ENCODE results near the gene MXD4.
"Not testable (repeated sequence)": the region's sequence is repeated elsewhere in the genome, so short reads cannot be mapped to it uniquely, and the experiment has no call there.

Gene MXD4

DNA sequence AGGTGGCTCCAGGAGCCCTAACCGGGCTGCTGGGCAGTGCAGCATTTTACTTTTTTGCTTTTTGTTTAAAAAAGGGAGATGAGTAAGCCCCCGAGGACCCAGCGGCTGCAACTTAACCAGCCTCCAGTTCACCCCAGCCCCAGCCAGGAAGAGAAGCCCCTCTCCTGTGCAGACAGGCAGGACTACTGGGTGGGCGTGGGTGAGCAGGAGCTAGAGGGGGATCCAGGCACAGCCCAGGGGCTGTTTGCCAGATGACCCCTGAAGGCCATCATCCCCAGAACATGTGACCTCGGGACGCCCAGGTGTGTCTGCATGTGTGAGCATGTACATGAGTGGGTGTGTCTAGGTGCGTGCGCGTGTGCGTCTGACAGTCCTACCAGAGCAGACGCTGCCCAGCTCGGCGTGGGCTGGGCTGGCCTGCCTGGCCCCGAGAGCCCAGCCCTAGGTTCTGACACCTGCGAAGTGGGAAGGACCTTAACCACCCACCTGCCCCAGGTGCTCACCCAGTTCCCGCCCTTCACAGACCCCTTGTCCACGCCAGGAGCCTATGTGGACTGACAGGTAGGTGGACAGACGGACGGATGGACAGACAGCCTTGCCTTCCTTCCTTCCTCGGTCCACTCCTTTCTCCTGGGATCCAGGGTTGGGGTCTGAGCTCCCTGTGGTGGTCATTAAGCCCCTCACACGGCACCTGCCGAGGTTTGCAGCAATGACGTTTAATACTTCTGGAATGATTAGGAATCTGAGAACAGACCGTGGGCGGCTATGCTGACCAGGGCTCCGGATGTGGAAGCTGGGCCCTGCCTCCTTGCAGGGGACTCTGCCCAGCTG lies 12.2 kb downstream of the MXD4 start:
- DNase-seq: peak; percentile 46

DNA sequence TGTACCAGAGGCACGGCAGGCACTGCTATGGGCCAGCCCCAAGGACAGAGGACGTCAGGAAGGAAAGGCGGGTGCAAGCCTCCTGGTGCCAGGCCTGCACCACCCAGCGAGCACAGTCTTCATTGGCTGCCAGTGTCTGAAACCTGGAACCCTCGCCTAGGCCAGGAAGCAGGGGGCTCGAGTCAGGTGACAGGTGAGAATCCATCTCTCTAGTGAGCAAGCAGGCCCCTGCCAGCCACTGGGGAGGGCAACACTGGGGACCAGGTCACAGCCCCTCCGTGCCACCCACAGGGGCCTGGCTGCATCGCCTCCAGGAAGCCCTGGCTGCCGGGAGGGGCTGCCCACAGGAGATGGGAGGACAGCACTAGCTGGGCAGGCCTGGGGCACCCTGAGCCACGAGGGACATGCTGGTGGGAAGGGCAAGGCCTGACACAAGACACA lies 13.1 kb downstream of the MXD4 start:
- DNase-seq: peak; percentile 50

DNA sequence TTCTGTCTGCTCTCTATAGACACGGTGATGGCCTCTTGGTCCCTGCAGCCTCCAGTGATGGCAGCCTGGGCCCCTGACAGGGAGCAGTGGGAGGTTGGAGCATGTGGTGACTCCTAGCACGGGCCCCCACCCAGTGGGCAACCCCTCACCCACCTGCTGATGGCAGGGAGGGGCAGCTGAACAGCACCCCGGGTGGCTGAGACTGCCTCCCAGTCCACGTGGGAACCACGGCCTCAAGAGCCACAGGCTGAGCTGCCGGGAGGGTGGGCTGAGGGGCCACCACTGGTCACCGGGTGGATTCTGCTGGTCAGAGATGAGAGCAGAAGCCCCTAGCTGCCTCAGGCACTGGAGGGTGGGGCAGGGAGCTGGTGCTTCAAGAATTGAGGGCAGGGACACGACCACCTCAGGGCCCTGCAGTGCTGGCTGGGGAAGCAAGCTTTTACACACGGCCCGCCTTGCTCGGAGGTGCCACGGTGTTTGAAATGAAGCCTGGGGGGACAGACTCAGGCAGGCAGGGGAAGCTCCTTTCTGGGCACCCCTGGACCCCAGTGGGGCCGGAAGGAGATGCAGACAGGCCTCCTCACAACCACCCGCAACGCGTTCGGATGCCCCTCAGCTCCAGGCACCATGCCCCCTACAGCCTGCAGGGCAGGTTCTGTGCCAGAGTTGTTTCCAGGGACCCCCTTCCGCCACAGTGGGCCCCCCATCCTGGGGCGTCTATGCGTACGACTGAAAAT lies 13.7 kb downstream of the MXD4 start:
- peak; percentile 57 for DNase-seq

DNA sequence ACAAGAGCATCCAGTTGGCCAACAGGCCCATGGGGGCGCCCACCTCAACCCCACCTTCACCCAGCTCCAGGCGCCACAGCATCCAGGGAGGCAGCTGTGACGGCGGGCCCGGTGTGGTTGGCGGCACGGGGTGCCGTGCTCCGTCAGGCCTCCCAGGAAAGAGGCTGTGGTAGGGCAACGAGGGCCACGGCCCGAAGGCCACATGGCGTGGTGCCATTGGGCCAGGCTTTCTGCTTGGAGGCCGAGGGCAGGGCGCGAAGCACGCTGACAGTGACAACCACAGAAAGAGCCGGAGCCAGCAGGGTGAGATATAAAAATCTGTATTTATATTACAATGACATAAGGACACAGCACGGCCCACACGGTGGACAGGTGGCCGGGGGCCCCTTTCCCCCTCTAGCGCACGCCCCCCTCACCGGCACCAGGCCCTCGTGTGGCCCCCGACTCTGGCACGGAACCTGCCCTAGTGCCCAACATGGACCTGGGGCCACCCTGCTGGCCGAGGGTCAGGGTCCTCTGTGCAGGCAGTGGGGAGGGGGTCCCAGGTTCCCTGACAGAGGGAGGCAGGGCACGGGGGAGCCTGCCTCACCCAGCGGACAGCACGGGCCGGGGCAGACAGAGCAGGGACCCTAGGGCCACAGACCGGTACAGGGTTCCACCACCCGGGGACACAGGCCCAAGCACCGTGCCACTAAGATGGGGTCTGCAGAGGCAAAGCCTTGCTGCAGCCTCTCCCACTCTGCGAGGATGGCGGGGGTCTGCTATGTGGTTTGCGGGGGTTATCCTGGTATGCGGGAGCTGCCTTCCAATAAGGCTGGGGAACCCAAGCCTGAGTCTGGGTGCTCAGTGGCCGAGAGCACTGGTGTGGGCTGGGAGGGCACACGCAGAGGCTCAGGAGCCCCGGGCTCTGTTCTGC lies 14.5 kb downstream of the MXD4 start:
- peak; percentile 45 for DNase-seq

DNA sequence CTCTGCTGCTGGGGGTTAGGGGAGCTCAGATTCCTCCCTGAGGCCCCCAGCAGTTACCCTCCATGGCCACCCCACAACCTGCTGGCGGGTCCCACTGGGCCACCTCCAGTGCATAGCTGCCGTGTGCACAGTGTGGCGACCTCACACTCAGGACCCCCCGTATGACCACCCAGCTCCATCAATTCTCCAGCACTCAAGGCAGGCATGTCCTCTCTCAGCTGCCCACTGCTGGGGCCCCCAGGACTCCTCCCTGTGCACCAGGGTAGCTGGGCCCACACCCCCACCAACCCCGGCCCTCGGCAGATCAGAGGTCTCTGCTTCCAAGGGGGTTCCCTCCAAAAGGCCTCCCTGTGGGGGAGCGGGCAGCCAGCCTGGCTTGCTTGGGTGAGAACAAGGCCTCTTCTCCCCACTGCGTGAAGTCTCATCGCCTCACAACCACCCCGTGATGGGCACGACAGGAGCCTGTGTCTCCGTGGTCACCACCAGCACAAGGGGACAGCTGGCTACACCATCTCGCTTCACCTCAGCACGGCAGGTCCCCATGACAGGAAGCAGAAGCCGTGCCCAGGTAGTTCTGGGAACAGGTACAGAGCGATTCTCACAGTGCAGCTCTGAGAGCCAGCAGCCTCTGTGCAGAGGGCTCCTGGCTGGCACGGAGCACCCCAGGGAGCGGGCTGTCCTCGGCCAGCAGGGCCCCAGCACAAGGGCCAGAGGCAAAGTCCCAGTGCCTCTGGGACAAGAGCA lies 15.4 kb downstream of the MXD4 start:
- DNase-seq: peak; percentile 56

DNA sequence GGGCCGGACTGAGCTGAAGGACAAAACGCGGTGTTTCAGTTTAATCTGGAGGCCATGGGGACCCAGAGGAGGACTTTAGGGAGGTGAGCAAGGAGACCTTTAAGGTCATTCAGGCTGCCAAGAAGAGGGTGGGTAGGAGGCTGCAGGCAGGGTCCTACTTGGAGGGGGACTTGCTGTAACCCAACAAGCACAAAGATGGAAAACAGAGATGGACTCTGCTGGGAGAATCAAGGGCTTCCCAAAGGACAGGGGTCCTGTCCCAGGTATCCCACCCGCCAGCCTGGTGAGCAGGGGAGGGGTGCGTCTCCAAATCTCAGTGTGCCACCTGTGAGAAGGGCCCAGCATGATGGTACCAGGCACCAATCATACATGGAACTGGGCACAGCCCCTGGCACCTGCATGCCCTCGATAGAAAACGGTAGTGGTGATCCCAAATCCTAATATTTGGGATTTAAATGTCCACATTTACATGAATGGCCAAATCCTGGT lies 16.1 kb downstream of the MXD4 start:
- DNase-seq: no peak

DNA sequence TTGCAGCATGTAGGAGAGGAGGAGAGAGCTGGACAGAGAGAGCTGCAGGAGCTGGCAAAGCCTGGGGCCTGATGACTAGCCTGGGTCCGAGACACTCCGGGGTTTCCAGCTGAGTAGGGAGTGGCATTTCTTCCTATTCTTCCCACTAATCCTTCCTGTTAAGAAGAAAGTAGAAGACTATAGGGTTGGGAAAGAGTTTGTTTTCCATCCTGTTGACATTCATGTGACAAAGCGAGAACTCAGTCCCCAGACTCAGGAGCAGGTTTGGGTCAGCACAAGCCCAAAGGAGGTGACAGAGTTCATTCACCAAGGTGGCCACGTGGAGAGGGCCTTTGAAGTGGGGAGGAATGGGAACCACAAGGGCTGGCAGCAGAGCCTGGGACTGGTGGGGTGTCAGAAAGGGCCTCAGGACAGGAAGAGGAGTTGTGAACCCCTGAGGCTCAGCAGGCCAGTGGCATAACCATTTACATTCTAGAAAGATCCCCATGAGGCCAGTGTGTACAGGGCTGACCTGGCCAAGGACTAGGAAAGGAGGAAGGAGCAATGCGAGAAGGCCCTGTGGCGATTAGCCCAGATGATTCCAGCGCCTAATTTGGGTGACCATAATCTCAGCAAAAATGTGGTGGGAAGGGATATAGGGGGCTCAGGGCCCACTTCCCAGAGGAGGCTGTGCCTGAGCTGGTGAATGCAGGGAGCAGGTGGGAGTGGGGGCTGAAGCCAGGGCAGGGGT lies 16.7 kb downstream of the MXD4 start:
- peak; percentile 47 for DNase-seq

DNA sequence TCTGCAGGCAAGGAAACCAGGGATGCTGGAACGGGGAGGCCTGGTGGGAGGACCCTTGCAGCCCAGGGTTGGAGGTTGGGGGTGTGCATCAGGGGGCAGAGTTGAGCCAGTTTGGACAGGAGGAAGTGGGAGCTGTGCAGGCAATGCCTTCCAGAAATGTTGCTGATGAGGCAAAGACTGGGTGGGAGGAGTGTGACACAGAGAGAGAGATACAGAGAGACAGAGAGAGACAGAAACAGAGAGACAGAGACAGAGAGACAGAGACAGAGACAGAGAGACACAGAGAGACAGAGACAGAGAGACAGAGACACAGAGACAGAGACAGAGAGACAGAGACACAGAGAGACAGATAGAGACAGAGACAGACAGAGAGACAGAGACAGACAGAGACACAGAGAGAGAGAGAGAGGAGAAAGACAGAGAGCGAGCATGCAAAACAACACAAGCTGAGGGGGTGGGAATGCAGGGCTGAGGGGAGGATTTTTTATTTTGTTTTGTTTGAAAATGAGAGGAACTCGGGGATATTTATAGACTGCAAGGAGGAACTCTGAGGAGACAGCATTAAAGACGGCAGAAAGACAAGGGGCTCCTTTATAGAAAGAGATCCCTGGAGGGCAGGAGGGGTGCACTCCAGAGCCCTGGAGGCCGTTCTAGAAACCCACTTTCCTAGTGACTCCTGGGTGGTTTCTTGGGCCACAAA lies 18.1 kb downstream of the MXD4 start:
- peak; percentile 71 for DNase-seq

DNA sequence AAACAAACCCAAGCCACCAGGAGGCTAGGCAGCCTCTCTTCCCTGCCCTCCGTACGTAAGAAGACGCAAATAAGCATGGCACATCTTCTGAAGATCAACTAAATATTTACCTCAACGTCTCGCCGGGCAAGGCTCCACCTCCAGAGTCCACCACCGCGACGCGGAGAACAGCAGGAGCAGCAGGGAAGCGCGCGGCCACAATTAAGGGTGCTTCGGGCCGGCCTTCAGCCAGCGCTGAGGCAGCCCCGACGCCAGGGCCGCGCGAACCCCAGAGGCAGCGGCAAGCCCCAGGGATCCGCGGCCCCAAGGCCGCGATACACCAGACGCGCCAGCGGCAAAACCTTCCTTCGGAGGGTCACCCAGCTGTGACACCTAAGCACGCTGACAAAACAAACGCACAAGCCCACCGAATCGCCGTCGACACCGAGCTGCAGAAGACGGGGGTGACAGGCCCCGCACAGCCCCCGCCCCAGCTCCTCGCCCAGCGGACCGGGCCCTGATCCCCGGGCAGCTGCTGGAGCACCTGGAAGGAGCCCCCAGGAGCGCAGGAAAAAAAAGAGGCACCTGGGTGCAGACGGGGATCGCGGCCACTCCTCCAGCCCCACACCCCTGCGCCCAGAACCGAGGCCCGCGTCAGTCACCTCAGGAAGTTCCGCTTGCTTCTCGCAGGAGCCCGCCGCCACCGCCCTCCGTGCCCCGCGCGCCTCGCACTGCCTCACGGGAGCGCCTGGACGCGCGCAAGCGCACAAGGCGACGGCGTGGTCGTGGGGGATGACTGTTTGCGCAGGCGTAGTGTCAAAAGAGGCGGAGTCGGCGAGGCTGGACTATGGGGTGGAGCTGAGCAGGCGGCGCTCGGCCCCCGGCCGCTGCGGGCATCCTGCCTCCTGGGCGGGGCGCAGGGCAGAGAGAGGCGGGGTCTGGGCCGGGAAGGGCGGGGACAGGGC lies 20.2 kb downstream of the MXD4 start, which contains the start of the genes HAUS3 and POLN:
TSS of gene HAUS3 (minus strand) at position 712 of the 944 bp plus-strand sequence. CDS start 1,175 bp downstream, outside the sequence.
TSS of gene POLN (minus strand) at position 712 of the 944 bp plus-strand sequence. CDS start 12,890 bp downstream, outside the sequence.
- DNase-seq: peak; percentile 99

DNA sequence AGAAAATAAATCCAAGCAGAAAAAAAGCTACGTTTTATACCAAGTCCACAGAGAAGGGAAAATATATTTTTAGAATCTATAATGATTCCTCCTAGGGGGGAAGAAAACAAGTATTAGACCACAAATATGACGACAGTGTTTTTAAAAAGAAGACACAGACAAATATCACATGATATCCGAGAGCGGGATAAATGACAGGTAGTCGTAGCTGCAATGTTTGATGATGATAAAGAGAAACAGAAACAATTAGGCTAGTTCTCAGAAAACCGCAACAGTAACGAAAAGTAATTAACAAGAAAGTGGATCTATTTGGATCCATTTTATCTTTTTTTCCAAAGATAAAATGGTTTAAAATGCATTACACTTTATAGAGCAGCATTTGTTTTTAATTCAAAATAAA lies 20.9 kb downstream of the MXD4 start:
- DNase-seq: no peak

DNA sequence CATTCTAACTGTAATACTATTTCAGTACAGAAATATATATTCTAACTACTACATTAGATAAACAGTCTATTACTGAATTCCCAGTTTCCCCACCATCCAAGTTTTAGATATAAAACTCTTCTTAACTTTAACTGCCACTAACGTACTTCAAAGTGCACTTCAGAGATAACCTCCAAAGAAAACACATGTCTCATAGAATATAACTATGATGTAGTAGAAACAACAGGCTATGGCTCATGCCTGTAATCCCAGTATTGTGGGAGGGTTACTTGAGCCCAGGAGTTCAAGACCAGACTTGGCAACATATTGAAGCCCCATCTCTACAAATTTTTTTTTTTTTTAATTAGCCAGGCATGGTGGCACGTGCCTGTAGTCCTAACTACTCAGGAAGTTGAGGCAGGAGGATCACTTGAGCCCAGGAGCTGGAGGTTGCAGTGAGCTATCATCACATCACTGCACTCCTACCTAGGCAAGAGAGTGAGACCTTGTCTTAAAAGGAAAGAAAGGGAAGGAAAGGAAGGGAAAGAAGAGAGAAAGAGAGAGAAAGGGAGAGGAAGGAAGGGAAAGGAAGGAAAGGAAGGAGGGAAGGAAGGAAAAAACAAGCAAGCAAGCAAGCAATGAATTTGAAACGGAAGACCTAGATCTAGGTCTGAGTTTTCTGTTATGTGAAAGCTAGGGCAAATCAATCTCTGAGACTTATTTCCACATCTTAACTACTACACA lies 24.8 kb downstream of the MXD4 start:
- DNase-seq: no peak

DNA sequence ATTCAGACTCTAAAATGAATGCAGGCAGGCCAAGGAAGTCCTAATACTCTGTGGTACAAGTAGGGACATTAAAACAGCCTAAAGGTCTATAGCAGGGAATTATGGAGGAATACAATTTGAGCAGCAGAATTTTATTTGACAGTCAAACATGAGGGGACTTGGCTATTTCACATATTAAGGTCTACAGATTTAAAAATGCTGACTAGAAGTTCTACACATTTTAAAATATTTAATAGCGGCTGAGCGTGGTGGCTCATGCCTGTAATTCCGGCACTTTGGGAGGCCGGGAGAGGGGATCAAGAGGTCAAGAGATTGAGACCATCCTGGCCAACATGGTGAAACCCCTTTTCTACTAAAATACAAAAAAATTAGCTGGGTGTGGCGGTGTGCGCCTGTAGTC lies 30.8 kb downstream of the MXD4 start:
- no peak for DNase-seq

DNA sequence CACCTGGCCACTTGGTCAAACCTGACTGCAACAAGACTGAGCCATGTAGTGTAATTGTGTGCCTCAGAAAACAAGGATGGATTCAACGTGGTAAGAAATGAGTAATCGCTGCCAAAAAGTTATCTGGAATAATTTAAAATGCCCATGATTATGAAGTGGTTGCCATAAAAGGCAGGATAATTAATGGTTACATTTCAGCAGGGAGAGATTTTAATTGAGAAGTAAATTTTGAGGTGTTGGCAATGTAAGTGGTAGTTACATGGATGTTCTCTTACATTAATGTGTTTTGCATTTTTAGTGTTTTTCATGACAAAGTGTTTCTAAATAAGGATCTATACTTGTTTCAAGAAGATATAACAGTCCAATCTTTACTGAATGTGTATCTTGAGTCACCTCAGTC lies 35.6 kb downstream of the MXD4 start:
- DNase-seq: no peak

DNA sequence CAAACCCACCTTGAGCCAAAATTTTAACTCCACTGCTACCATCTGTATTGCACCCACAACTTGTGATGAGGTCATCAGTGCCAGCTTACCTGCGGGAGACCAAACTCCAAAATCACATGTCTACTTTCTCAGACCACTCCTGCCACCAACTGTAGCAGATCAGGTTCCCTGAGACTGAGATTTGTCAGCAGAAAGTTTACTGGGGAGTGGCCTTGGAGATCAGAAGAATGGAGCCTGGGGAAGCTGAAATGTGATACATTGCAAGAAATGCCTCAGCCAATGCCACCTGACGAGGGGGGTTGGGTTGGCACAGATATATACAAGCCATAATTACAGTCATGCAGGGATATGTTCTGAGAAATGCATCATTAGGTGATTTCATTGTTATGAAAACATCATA lies 39.1 kb downstream of the MXD4 start:
- no peak for DNase-seq

DNA sequence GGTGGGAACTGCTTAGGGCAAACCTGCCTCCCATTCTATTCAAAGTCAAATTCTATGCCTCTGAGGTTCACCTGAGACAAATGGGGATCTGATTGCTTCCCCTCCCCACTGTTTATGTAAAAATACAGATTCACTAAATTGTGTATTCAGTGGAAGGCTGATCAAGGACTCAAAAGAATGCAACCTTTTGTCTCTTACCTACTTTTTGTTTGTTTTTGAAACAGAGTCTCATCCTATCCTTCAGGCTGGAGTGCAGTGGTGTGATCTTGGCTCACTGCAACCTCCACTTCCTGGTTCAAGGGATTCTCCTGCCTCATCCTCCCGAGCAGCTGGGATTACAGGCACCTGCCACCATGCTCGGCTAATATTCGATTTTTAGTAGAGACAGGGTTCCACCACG lies 40.5 kb downstream of the MXD4 start:
- not testable (repeated sequence) for DNase-seq

DNA sequence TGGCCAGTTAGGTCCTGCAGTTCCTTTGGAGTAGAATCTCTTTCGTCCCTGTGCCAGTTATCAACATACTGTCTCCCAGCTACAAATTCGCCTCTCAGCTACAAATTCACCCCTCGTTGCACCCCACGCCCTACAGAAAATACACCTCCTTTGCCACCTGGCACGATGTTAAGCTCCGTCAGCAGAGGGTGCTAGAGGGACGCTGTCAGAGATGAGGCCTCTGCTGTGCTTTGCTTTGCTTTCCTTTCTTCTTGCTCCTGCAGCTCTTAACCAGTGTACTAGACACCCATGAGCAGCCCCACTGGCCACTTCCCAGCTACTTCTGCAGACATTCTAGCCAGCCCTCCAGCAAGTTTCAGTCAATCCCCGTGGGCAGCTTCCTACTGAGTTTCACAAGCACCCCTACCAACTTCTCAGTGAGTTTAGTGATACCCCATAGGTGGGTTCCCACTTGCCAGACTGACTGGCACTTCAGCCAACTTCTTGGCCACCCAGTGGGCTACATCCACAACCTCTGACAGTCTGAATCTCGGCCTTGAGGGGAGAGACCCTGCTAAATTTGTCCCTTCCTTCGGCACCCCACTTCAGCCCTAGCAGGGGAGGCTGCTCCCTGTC lies 41.8 kb downstream of the MXD4 start:
- DNase-seq: peak; percentile 83

DNA sequence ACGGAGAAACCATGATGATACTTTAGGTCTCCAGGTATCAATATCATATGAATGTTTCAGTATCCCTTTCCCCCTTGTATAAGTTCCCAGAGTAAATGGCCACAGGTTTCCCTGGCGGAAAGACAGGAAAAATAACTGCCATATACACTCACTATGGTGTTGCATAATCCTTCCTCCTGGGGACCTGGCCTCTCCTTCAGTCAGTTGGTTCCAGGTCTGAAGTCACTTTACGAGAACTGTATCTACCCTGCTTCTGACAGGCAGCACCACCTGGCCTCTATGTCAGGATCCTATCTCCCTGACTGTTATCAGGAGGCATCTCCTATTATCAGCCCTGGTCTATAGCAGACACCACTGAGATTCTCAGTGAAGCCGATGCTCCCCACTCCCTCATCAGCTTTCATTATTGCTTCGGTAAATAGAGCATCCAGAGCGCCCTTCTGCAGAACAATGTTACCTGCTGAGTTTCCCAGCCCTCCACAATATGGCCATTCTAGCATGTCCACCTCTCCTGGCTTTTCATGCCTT lies 42.6 kb downstream of the MXD4 start:
- no peak for DNase-seq

DNA sequence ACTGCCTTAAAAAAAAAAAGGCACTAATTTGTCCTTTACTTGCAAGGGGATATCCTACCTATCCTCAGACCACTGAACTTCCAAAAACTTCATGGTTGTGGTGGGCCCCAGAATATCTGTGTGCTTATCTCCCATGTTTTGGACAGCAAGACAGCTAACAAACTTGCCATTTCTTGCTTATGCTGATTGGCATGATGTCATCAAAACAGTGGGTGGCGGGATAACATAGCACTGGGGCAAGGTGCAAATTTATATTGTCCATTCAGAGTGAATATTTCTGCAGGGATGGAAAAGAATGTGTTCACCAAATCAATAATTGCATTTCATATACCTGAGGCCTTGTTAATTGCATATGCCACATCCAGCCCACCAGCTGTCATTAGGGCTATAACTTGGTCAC lies 43.5 kb downstream of the MXD4 start:
- no peak for DNase-seq

Measured in islet precursor cell (in vitro differentiated cells).